DLD1 (cell line): ENCODE data around the gene GCH1.

Source experiments
- in situ Hi-C: cut with HindIII; loops from 2 replicates; pipeline ENCODE4 v1.10.0; 2017; ENCODE audit warnings: low sequenced_read_pairs

GCH1 gene

GRCh38 chr14:54829486-54830224 lies 73.0 kb downstream of the GCH1 start:
- in situ Hi-C loops, result no loop called here

- in situ Hi-C loops, result no loop called here
Measured at GRCh38 chr14:54828037-54828436, 74.6 kb downstream of the GCH1 start.

- in situ Hi-C loops, result no loop called here
Measured at GRCh38 chr14:54823757-54824549, 78.7 kb downstream of the GCH1 start.

GRCh38 chr14:54822685-54823084 lies 79.9 kb downstream of the GCH1 start:
- in situ Hi-C loops, result no loop called here

GRCh38 chr14:54818201-54819133 lies 84.2 kb downstream of the GCH1 start:
- in situ Hi-C loops, result no loop called here

GRCh38 chr14:54817506-54817905 lies 85.1 kb downstream of the GCH1 start:
- in situ Hi-C loops, result no loop called here

GRCh38 chr14:54816450-54816849 lies 86.2 kb downstream of the GCH1 start:
- in situ Hi-C loops, result no loop called here

GRCh38 chr14:54815515-54815914 lies 87.1 kb downstream of the GCH1 start:
- in situ Hi-C loops, result no loop called here

GRCh38 chr14:54815016-54815415 lies 87.6 kb downstream of the GCH1 start:
- in situ Hi-C loops, result no loop called here

- in situ Hi-C loops, result no loop called here
Measured at GRCh38 chr14:54814076-54814475, 88.5 kb downstream of the GCH1 start.

GRCh38 chr14:54813081-54813480 lies 89.5 kb downstream of the GCH1 start:
- in situ Hi-C loops, result no loop called here

- in situ Hi-C loops, result no loop called here
Measured at GRCh38 chr14:54812617-54813016, 90.0 kb downstream of the GCH1 start.

GRCh38 chr14:54809767-54810166 lies 92.9 kb downstream of the GCH1 start:
- in situ Hi-C loops, result no loop called here

- in situ Hi-C loops, result no loop called here
Measured at GRCh38 chr14:54808326-54809161, 94.1 kb downstream of the GCH1 start.

- in situ Hi-C loops, result no loop called here
Measured at GRCh38 chr14:54807881-54808280, 94.7 kb downstream of the GCH1 start.

GRCh38 chr14:54807428-54807827 lies 95.2 kb downstream of the GCH1 start:
- in situ Hi-C loops, result no loop called here

- in situ Hi-C loops, result no loop called here
Measured at GRCh38 chr14:54806616-54807015, 96.0 kb downstream of the GCH1 start.

GRCh38 chr14:54805445-54806322 lies 96.9 kb downstream of the GCH1 start:
- in situ Hi-C loops, result no loop called here

- in situ Hi-C loops, result no loop called here
Measured at GRCh38 chr14:54805070-54805444, 97.6 kb downstream of the GCH1 start.
